Heart left ventricle (tissue), 16 donors: ENCODE results near the gene ASCL2. TPM values are rescaled to one million over a fixed set of nuclear protein-coding genes. Genes with fewer than 3 reads are reported as not detected.

Source experiments
- ATAC-seq, 4 donors: fragments of 200-7000 bp; cut with Tn5 transposase; one replicate each; pipeline ENCODE4 v1.9.1; 2020 to 2022; ENCODE audit warnings: moderate library complexity in 4 of 4, mild to moderate bottlenecking in 3 of 4, moderate number of reproducible peaks in 1 of 4
- DNase-seq, 5 donors: peaks; one replicate each; pipeline ENCODE4 v3.0.0-alpha.2; 2020
- H3K27ac ChIP-seq, 12 donors: fragments of 200-600 bp; sonication (generic) in 4 of 12; one replicate each; pipeline versions ENCODE4 v1.5.0 to v1.8.0; 2016 to 2022; ENCODE audit warnings: mild to moderate bottlenecking in 2 of 12
- H3K27me3 ChIP-seq, 9 donors: fragments of 200-600 bp; sonication (generic) in 2 of 9; one replicate each; pipeline versions ENCODE4 v1.5.1 to v1.8.0; 2016 to 2022; ENCODE audit warnings: mild to moderate bottlenecking in 3 of 9
- H3K36me3 ChIP-seq, 9 donors: fragments of 200-600 bp; sonication (generic) in 2 of 9; one replicate each; pipeline versions ENCODE4 v1.5.0 to v1.8.0; 2018 to 2022; ENCODE audit warnings: mild to moderate bottlenecking in 2 of 9
- H3K4me1 ChIP-seq, 12 donors: fragments of 200-600 bp; sonication (generic) in 4 of 12; one replicate each; pipeline versions ENCODE4 v1.5.0 to v1.8.0; 2016 to 2022; ENCODE audit warnings: mild to moderate bottlenecking in 3 of 12
- H3K4me3 ChIP-seq, 12 donors: fragments of 200-600 bp; sonication (generic) in 4 of 12; one replicate each; pipeline versions ENCODE4 v1.5.0 to v1.8.0; 2017 to 2022; ENCODE audit warnings: mild to moderate bottlenecking in 9 of 12, moderate library complexity in 4 of 12
- H3K9me3 ChIP-seq, 12 donors: fragments of 200-600 bp; sonication (generic) in 4 of 12; one replicate each; pipeline versions ENCODE4 v1.5.0 to v1.8.0; 2016 to 2022; ENCODE audit warnings: mild to moderate bottlenecking in 1 of 12
- CTCF ChIP-seq, 12 donors: fragments of 200-600 bp; sonication (generic) in 4 of 12; IDR thresholded peaks; one replicate each; pipeline versions ENCODE4 v1.5.0 to v1.8.0; 2018 to 2022; ENCODE audit warnings: antibody characterized with exemption in 12 of 12, mild to moderate bottlenecking in 5 of 12
- POLR2A ChIP-seq, 2 donors: fragments of 450-650 bp; IDR thresholded peaks; one replicate each; pipeline ENCODE4 v1.6.1; 2017; ENCODE audit warnings: antibody characterized with exemption in 2 of 2, mild to moderate bottlenecking in 2 of 2, moderate library complexity in 2 of 2
- WGBS, 4 donors: extraction: QIAGEN DNeasy Blood & Tissue Kit in 2 of 4; methylation state at CpG; one replicate each; pipeline versions ENCODE4 v1.1.5 to v1.1.7; 2013 to 2018; 5-methylcytosine and 5-hydroxymethylcytosine counted together
- intact Hi-C, 10 donors: fragments of 100-400 bp; cut with DNase I; formaldehyde crosslinking; loops; one replicate each; pipeline versions ENCODE4 v1.11.1 to v1.14.2; 2022
- polyA plus RNA-seq, 2 donors: library from polyadenylated mRNA; stranded (reverse); fragments of 200-250 nt; gene quantifications; one replicate each; pipeline ENCODE4 v1.2.3, GENCODE V29; 2013
- total RNA-seq, 9 donors: library from RNA; depleted of rRNA in 2 of 9; stranded (reverse); fragments of >200 nt in 2 of 9; fragmentation: NEBNext Ultra II Directional in 3 of 9; extraction: Animal tissue kit (Norgen Biotek cat#: 25700) in 3 of 9; gene quantifications; one replicate each; pipeline versions ENCODE4 v1.1.0 to v1.2.4, GENCODE V29; 2016 to 2023
- donor health status: ischemic (EF 13 %, LVEDD 7.1; RV severe dilation, severe dysfunction).
- donor health status: healthy with polysubstance abuse.
- donor health status: DM: no; HTN: yes; CAD: no.
- donor health status: DM: no; HTN: no; CAD: no.
- donor health status: ischemic (EF 25% LVEDD 6.9; RV normal size, moderate dysfunction).
- donor health status: ischemic (EF 25% LVEDD 5.7; RV mildly dilated, moderate dysfunction).
- donor health status: healthy.
- donor health status: DM: yes; HTN: yes; CAD: no.
- donor health status: ischemic (EF 35%, LVEDD 5.7; RV mildly dilated, moderate dysfunction).
- donor health status: nonischemic (EF 11% LVEDD 7.7; RV severe dilation, severe dysfunction).
- donor health status: DM: yes; HTN: yes; CAD: no.
- donor health status: PGD.
- donor health status: ischemic (EF 29% LVEDD 5.4; RV normal size, mild dysfunction).
- donor health status: nonischemic (EF 23%, LVEDD 6.1; RV moderate dilation, normal function).

Gene ASCL2
- total and polyA plus RNA-seq, 11 donors: 0.07 to 2.3 (median 0.43) TPM; not detected in 7

DNA sequence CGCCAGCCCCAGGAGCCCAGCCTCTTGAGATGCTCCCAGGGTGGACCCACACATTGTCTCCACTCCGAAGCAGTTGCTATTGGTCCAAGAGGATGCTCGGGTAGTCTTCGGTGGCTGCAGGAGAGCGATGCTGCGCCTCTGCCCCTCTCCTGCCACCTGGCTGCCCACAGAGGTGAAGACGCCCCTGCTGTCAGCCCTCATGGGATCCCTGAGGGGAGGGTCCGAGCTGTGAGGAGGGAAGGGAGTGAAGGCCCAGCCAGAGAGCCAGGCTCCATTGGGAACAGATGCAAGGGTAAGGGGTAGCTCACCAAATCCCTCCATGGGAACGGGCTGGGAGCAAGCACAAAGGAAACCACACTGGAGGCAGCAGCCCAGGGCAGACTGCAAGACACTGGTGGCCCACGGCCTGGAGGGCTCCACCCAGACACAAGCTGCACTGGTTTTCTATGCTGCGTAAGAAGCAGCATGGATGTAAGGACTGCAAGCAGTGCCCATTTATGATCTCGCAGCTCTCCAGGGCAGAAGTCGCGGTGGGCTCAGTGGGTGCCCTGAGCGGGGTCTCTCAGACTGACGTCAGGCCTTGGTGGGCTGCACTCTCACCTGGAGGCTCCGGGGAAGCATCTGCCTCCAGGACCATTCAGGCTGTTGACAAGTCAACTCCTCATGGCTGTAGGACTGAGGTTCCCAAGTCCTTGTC is 47.1 kb upstream of the ASCL2 start:
- no peak for ATAC-seq
- Histone ChIP-seq H3K4me3 (no peak overlapping the region), H3K27ac (no peak overlapping the region), H3K4me1 (peaks cover 0 to 34% (median 23%) of the 10 kb centered on the region in 12 donors), H3K27me3 (no peaks in the 10 kb centered on the region), H3K9me3 (peaks cover 0 to 11% (median 0%) of the 10 kb centered on the region in 12 donors), H3K36me3 (no peaks in the 10 kb centered on the region)
- no peak for TF ChIP-seq CTCF (IDR thresholded peaks at IDR 0.05)
- TF ChIP-seq POLR2A (IDR thresholded peaks at IDR 0.05): no peak
- intact Hi-C loops: no loop called here
- peak in 2 of 5 donors; percentile 15 to 42 for DNase-seq
- WGBS, 4 donors: 94 to 96% (median 95%) methylated on average over 15 to 17 of the region's 17 CpGs

GRCh38 chr11:2316963-2317244 is 46.5 kb upstream of the ASCL2 start:
- intact Hi-C loops: no loop called here
- 76 to 92% (median 89%) methylated on average over 3 of the region's 3 CpGs for WGBS, 4 donors
- Histone ChIP-seq H3K36me3 (no peaks in the 10 kb centered on the region), H3K4me1 (peaks cover 0 to 38% (median 26%) of the 10 kb centered on the region in 12 donors), H3K27me3 (no peaks in the 10 kb centered on the region), H3K4me3 (no peak overlapping the region), H3K27ac (no peak overlapping the region), H3K9me3 (peaks cover 0 to 9% (median 0%) of the 10 kb centered on the region in 12 donors)
- no peak for TF ChIP-seq CTCF (IDR thresholded peaks at IDR 0.05)
- TF ChIP-seq POLR2A (IDR thresholded peaks at IDR 0.05): no peak
- DNase-seq (no peak), ATAC-seq (no peak)

DNA sequence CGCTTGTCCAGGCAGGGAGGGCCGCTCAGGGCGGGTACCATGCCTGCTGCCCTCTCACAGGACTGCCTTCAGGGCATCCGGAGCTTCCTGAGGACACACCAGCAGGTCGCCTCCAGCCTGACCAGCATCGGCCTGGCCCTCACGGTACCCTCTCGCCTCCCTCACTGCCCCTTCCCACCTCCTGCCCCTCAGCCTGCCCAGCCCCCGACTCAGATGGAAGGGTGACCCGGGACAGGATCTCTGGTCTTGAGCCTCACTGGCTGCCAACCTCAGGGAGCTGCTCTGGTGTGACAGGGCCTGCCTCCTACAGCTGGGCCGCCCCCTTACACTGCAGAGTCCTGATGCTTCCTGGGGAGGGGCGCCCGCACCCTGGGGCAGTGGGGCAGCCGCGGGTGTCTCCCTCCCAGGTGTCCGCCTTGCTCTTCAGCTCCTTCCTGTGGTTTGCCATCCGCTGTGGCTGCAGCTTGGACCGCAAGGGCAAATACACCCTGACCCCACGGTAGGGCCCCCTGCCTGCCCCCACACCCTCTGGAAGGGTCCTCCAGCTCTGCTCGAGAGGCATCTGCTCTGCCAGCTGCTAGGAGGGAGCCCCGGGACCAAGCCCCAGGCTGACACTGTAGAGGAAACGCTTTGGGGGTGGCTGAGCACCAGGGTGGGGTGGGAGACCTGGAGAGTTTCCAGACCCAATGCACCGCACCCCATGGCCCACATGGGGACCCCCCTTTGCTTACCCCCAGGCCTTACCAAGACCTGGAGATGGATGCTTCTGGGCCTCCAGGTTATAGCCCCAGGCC is 46.0 kb upstream of the ASCL2 start:
- intact Hi-C loops: no loop called here
- ATAC-seq: no peak
- peak in 3 of 5 donors; percentile 19 to 48 (median 43) for DNase-seq
- Histone ChIP-seq H3K4me1 (peaks cover 0 to 41% (median 26%) of the 10 kb centered on the region in 12 donors), H3K4me3 (no peak overlapping the region), H3K9me3 (peaks cover 0 to 9% (median 0%) of the 10 kb centered on the region in 12 donors), H3K27ac (peak overlapping the region in 4 of 12 donors; percentile 85 to 90 (median 88)), H3K27me3 (no peaks in the 10 kb centered on the region), H3K36me3 (no peaks in the 10 kb centered on the region)
- WGBS, 4 donors: 89 to 93% (median 90%) methylated on average over 15 to 23 of the region's 23 CpGs
- no peak for TF ChIP-seq POLR2A (IDR thresholded peaks at IDR 0.05)
- TF ChIP-seq CTCF (IDR thresholded peaks at IDR 0.05): no peak
